Islet of Langerhans (tissue), 1 donor: ENCODE data around the gene KBTBD4.

ENCODE experiments used
- FAIRE-seq: peaks from one replicate; lab custom pipeline; 2011; peaks lifted over from hg19 to GRCh38; lab: Jason Lieb, UNC

KBTBD4 gene

DNA sequence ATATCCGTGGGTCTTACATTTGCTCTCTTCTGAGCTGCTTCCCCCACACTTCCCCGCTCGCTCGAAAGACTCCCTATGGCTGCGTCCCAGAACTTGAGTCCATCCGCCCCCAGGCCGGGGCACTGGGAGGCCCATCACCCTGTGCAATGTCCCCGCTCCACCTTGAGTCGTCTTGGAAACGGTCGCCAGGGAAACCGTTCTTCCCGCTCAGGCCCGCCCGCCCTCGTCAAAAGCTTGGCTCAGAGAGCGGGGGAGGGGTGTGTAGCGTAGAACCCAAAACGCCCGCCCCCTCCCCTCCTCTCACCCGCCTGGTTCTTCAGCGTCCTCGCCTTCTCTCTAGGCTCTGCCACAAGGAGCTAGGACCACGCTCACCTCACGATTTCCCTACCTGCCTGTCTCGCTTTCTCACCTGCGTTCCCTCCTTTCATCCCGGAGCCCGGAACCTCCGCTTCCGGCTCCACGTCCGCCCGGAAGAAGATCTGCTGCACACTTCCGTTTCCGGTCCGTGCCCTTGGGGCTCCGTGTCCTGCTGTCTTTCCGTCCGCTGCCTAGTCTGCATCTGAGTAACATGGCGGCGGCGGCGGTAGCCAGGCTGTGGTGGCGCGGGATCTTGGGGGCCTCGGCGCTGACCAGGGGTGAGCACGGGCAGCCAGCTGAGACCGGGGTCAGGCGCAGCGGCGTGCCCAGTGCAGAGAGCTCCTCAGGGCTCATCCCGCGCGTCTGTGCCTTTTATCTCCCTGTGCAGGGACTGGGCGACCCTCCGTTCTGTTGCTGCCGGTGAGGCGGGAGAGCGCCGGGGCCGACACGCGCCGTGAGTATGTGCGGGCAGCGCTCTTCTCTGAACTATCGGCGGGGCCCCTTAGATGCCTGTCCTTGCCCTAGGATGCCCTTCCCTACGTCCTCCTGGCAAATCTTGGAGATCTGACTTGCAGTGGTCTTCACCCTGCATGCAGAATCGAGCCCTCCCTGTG is at the start of gene KBTBD4, which contains the start of gene NDUFS3:
TSS of gene KBTBD4 (minus strand) at position 447 of the 971 bp plus-strand sequence. CDS start at position 428, 19 bp downstream.
TSS of gene NDUFS3 (plus strand) at position 551 of the 971 bp plus-strand sequence. CDS start at position 569, 18 bp downstream.
- no peak for FAIRE-seq

DNA sequence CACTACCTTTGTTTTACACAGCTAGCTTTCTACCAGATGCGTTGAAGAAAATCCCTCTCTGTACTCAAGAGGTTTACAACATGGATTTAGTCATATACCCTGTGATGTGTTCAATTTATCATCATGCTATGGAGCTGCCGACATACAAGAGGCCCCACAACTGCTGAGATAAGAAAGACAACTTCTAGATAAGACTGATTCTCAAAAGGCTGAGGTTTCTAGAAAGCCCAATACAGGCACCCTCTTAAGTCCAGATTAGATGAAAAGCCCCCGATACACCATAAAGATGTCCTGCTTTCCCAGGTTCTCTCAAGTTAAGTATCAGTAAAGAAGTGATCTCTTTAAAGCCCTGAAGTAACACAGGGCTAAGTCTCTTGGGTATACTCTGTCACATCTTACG is 49.3 kb upstream of the KBTBD4 start:
- FAIRE-seq, result no peak

DNA sequence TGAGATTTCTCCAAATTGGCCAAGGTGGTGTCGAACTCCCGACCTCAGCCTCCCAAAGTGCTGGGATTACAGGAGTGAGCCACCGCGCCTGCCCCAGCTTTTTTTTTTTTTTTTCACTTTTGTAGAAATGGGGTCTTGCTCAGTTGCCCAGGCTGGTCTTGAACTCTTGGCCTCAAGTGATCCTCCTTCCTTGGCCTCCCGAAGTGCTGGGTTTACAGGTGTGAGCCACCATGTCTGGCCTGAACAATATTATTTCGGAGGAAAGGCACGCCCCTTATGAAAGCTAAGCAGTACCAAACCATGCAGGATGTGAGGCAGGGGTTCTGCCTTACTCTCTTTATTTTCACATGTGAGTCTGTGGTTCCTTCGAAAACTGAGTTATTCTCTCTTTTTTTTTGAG is 47.5 kb upstream of the KBTBD4 start:
- no peak for FAIRE-seq

DNA sequence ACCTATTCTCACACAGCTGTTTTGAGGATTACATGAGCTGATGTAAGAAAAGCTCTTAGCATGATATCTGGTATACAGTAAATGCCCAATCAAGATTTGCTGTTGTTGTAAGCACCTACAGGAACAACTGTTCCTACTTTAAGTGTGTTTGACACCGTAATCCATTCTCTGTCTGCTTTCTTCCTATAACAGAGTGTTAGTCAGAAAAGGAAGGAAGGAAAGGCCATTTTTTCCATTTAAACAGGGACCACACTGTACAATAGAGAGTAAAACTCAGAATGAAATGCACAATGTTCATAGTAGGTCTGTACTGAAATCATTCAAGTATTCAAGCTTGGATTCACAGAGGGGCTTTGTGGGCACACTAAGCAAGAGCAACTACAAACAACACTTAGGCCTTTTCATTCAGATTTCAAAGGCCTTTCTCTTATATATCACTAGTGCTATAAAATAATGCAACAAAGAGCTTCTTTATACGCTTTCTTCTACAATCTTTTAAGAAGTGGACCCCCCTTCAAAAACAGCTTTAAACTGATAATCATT is 42.1 kb upstream of the KBTBD4 start:
- FAIRE-seq, result no peak

DNA sequence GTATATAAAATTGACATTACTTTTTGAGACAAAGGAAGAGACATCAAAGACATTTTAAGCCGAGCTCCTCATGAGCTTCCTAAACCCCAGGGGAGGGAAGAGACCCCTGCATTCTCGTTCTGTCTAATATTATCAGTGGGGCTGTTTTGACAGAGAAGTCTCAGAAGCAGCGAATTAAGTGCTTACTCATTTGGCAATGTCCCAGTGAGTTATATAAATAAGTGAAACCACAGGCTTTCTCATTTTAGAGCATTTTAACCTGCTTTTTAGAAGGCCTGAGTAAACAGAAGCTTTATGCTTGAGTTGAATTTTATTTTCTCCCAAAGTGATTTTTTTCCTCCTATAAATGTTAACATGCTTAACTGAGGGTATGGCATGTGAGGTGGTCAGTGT is 38.6 kb upstream of the KBTBD4 start:
- no peak for FAIRE-seq

DNA sequence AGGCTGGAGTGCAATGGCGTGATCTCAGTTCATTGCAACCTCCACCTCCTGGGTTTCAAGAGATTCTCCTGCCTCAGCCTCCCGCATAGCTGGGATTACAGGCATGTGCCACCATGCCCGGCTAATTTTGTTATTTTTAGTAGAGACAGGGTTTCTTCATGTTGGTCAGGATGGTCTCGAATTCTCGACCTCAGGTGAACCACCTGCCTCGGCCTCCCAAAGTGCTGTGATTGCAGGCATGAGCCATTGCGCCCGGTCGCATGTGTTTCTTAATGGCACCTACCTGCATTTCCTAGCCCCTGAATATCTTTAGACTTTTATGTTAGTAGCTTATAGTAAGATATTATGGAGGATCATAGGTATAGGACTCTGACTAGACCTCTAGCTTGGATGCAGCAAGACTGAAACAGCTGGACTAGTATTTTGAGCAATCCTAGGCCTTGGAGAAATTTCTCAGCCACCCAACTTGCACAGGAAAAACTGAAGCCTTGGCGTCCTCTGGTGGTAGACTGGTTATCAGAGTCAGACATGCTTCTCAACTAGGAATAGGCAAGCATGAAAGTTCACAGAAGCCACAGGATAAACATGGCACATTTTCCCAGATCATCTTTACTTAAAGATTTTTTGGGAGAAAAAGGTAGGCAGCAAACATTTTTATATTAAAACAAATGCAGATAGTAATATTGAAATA is 38.1 kb upstream of the KBTBD4 start:
- no peak for FAIRE-seq

DNA sequence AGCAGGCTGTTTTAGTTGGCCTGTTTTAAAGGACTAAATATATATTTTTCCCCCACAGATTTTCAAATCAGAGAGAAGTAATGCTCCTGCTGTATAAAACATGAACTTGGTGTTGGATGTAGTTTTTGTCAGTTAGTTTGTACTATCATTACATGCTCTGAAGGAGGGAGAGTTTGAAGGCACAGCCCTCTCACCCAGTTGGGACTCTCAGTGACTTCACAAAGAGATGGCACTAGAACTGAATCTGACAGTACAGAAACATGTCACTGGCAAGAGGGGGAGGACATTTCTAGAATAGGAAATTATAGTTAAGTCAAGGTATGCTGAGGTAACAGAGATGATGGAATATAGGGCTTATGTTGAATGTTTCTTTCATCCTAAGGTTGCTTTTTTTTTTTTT is 36.5 kb upstream of the KBTBD4 start:
- no peak for FAIRE-seq

DNA sequence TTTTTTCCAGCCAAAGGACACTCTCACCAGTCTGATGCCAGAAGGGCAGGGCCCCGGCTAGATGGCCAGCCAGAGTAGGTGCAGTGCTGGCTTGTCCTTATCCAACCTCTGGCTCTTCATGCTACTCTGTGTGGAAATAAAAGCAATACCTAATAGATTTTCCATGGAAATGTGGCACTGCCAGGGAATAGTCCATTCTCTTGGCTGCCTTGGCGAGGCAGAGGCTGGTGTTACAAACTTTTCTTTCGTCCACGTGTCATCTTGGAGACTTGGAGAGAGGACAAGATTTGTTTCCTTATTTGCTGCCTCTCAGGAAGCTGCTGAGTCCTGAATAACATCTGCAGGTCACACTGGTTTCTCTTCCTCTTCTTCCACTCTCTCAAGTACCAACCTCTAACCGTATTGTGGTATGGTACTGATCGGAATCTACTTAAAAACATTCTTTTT is 32.6 kb upstream of the KBTBD4 start:
- FAIRE-seq, result no peak

DNA sequence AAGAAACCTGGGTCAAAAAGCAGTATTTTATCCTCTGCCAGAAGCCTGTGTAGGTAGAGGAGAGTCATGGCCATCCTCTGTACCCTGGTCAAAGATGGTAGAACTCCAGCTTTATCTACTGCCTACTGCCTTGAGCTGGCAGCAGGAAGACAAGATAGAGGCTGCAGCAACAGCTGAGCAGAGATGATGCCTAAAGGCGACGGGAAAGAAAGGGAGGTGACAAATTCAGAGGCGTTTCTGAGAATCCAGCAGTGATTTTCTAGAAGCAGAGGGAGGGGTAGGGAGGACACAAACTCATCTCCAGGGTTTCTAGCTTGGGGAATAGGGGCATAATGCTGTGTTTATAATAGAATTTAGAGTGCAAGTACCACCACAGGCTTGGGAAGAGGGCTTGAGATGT is 30.9 kb upstream of the KBTBD4 start:
- FAIRE-seq, result no peak

DNA sequence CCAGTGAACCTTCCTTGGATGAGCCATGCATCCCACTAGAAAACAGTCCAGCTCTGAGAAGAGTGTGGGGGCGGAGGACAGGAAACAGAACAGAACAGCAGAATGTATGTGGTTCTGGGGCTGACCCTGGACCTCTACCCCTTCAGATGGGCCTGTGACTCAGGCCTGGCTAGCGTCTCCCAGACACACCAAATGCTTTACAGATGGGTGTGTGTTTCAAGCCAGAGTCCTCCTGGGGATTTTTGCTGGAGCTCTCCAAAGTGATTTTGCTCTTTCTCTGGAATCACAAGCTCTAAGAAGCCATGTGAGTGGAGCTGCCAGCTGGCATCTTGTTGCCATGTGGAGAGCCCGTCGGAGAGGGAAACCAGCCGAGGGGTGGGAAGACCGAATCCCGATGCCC is 28.6 kb upstream of the KBTBD4 start:
- FAIRE-seq, result no peak

DNA sequence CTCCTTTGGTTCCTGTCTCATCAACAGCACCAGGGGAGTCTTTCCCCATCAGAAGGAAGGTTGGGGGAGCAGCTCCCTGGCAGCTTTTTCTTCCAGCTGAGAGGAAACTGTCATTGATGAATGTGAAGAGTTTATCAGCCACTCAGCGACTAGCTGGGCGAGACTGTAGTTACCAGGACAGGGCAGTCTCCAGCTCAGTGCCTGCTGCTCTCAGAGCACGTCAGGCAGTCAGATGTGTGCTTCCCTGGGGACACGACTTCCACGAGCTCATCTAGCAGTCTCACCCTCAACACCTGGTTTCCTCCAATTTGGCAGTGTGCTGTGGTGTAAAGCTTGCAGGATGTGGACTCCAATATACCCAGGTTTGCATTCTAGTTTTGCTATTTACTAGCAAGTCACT is 28.0 kb upstream of the KBTBD4 start:
- FAIRE-seq, result no peak

DNA sequence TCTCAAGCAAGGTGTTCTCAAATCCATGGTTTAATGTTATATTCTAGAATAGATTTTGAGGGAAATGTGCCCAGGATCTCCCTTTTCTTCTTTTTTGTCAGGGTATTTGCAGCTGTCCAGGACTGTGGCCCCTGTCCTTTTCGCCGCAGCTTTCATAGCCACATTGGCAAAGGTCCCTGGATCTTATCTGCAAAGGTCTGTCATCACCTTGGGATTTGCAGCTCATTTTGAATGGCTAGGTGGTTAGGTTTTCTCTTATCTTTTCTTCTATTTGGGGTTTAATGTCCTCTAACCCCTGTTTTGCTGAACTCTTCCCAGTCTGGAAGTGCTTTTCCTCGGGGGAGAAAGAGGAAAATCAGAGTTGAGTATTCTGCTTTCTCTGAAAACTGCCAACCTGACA is 27.2 kb upstream of the KBTBD4 start:
- no peak for FAIRE-seq

DNA sequence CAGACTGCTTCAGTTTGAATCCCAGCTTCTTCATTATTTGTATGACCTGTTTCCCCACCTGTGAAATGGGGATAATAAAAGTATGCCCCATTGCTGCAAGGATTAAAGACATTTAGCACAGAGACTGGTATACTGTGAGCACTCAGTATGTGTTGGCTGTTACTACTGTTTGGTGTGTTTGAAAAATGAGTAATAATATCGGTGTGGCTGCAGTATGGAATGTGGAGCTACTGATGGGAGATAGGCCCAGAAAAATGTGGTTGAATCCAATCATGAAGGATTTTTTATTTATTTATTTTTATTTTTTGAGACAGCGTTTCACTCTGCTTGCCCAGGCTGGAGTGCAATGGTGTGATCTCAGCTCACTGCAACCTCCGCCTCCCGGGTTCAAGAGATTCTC is 24.5 kb upstream of the KBTBD4 start:
- FAIRE-seq, result no peak

DNA sequence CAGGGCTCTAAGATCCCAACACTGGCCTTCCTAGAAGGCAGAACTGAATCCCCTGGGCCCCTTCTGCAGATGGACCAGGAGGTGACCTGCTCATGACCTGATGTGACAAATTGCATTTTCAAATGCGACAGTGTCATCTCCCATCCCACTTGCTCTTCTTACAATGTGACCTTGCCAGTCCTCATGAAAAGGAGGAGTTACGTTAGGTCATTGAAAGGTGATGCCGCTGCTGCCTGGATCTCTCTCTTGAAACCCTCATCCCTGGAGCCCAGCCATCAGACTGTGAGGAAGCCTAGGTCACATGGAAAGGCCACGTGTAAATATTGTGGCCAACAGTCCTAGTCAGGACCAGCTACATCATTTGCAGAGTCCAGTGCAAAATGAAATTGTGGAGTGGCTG is 21.1 kb upstream of the KBTBD4 start:
- FAIRE-seq, result no peak

DNA sequence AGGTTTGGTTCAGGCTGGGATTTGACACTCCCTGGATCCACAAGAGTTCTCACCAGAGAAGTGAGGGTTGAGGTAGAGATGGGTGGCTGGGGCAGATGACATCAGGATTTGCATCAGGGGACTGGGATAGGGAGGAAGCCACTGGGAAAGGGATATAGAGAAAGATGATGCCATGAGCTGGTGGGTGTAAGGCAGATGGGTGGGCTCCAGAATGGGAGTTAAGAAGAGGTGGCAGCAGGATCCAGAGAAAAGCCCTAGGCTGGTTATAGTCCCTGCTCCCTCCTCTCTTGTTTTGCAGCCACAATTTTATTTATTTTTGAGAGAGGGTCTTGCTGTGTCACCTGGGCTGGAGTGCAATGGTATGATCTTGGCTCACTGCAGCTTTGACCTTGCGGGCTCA is 17.2 kb upstream of the KBTBD4 start:
- no peak for FAIRE-seq

DNA sequence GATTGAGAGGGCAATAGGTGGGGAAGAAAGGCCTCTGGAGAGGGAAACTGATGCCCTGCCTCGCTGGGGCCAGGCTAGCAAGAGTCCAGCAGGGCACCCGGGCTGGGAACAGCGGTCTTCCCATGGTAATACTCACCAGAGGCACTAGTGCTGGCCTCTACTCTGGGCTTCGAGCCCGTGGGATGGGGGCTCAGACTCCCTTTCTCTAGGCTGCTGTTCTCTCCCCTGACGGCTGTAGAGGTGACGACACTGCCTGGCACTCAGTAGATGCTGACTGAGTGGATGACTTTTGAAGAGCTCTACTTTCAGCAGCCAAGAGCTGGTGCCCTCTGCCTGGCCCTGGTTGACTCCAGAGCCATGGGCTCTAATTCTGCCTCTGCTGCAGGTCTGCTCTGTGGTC is 16.3 kb upstream of the KBTBD4 start:
- FAIRE-seq, result no peak

DNA sequence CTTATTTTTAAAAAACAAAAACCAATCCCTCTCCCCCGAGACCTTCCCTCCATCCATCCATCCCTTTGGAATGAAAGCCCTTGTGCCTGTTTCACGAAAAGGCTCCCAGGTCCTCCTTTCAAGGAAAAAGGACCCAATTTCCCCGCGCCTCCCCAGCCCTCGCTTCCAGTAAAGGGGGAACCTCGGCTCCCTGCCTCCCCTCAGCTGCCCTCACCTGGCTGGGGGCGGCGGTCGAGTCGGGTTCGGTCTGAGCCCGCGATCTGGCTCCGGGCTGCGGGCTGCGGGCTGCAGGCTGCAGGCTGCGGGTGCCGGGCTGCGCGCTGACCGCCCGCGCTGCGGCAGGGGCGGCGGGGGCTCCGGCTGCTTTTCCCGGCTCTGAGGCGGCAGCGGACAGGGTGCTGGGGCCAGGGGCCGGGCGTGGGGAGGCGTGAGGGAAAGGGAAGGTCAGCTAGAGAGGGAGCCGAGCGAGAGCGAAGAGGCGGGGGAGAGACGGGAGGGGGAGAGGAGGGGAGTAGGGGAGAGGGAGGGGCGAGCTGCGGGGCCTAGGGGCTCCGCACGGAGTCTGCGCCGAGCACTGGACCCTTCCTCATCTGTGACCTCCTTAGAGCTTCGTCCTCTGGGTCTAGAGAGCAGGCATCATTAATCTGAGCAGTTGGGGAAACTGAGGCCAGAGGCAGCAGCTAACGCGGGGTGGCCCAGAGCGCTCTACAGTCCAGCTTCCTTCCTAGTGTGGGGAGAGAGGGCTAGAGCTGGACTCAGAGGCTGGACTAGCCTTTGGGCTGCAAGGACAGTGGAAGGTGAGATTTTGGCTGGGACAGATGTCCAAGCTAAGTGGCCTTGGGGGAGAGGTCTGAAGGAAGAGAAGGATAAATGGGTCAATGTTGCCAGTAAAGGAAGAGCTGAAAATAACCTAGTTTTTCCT is 15.4 kb upstream of the KBTBD4 start, which contains the start of gene C1QTNF4:
TSS of gene C1QTNF4 (minus strand) at position 478 of the 922 bp plus-strand sequence. CDS start 3,601 bp downstream, outside the sequence.
- FAIRE-seq, result no peak

DNA sequence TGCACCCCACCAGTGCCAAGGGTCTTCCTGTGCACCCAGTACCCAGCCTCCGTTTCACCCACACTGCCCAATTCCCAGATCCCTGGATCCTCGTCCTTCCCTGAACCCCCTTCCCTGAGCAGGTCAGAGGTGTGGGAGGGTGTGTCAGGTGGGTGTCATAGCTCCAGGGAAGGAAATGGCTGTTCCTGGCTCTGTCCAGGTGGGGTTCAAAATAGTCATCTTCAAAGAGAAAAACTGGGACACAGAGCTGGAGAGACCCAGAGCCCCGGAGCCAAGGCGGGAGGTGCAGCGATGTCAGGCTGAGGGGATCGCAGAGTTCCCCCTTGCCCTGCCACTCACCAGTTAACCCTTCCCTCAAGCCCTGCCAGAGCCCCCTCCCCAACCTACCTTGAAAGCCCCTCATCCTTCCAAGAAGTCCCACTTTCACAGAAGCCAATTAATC is 14.7 kb upstream of the KBTBD4 start:
- no peak for FAIRE-seq

DNA sequence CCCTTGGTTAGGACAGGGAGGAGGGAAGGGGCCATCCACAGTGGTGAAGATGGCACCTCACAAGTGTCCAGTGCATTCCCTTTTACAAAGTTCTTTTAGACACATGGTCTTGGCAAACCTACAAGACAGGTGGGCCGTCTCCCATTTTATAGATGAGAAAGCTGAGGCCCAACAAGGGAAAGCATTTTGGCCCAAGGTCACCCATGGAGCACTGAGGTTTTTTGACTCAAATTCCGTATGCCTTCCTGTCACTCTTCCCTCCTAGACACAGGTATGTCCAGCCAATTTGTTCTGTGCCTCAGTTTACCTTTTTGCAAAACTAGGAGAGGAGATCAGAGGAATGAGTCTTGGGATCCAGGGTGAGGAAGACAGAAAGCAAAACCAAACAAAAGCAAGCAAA is 14.2 kb upstream of the KBTBD4 start:
- no peak for FAIRE-seq

DNA sequence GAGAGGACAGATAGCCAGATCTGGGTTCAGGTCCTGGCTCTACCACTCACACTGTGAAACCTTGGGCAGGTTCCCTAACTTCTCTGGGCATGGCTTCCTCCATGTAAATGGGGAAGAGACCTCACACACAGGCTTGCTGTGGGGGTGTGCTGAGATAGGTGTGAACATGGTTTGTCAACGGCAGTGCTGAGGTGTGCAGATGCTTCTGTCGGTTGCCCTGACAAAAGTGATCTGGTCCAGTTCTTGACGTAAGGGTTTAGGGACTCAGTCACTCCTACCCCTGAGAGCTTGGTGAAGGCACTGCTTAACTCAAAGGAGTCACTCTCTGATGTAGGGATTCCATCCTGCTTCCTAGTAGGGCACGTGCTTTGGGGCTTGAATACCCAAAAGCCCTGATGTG is 13.5 kb upstream of the KBTBD4 start:
- FAIRE-seq, result no peak

DNA sequence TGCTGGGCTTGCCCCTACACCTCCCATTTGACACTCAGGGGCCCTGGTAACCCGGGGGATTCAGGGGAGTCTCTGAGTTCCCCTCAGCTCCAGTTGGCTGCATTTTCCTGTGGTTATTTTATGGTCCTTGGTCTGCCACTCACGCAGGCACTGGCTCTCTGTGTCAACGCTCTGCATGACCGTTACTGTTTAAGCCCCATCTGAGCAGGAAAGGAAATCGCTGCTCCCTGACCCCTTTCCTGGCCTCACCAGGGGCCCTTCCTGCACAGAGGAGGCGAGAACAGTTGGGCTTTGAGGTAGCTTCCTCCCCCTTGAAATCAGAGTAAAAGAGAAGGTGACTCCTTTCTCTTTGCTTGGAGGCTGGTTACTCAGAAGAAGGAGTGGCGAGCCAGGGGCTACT is 13.0 kb upstream of the KBTBD4 start:
- no peak for FAIRE-seq
